BE2C (cell line): Measurements from ENCODE around the gene BCL3.
A peak's percentile ranks its signal among the peaks of the same experiment; 100 is the strongest.

Source experiments
- DNase-seq: peaks from one replicate; pipeline ENCODE4 v3.0.0-alpha.2; 2020
- H3K27me3 ChIP-seq: fragments of 250-450 bp; sonication (Bioruptor Pico); 2 replicates; pipeline ENCODE4 v1.5.1; 2020; ENCODE audit warnings: mild to moderate bottlenecking
- H3K36me3 ChIP-seq: fragments of 250-450 bp; sonication (Bioruptor Pico); 2 replicates; pipeline ENCODE4 v1.5.1; 2020; ENCODE audit warnings: mild to moderate bottlenecking
- H3K4me1 ChIP-seq: fragments of 250-450 bp; sonication (Bioruptor Pico); 2 replicates; pipeline ENCODE4 v1.5.1; 2020
- H3K4me3 ChIP-seq: 2 replicates; pipeline ENCODE4 v1.5.1; 2011; ENCODE audit warnings: low read depth, low read length
- H3K9me3 ChIP-seq: fragments of 250-450 bp; sonication (Bioruptor Pico); 2 replicates; pipeline ENCODE4 v1.5.1; 2020
- TF ChIP-seq, protein P1 (sequence below): IDR thresholded peaks from 2 replicates; pipeline ENCODE4 v1.5.1; 2012; ENCODE audit warnings: mild to moderate bottlenecking, low read depth, low read length

The BCL3 gene

DNA sequence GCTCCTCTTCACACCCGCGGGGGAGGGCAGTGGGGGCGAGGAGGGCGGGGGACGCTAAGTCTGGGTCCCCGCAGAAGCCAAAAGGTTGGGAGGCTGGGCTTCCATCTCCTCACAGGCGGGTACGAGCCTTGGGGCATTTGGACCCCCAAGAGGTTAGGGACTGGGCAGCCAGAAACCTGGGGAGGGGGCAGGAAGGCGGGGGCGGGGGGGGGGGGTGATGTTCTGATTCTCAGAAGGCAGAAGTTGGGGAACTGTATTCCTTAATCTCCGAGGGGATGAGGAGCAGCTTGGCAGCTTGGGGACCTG is 5.1 kb downstream of the BCL3 start:
- H3K4me1 ChIP-seq, result peaks cover 14% of the 10 kb centered on the region
- no peaks in the 10 kb centered on the region; the same call in none of the 2 replicates for H3K36me3 ChIP-seq
- H3K4me3 ChIP-seq, result peak overlapping the region; percentile 52
- TF ChIP-seq, protein P1, sequence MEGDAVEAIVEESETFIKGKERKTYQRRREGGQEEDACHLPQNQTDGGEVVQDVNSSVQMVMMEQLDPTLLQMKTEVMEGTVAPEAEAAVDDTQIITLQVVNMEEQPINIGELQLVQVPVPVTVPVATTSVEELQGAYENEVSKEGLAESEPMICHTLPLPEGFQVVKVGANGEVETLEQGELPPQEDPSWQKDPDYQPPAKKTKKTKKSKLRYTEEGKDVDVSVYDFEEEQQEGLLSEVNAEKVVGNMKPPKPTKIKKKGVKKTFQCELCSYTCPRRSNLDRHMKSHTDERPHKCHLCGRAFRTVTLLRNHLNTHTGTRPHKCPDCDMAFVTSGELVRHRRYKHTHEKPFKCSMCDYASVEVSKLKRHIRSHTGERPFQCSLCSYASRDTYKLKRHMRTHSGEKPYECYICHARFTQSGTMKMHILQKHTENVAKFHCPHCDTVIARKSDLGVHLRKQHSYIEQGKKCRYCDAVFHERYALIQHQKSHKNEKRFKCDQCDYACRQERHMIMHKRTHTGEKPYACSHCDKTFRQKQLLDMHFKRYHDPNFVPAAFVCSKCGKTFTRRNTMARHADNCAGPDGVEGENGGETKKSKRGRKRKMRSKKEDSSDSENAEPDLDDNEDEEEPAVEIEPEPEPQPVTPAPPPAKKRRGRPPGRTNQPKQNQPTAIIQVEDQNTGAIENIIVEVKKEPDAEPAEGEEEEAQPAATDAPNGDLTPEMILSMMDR, result no peak
- DNase-seq, result no peak
- no peaks in the 10 kb centered on the region for H3K9me3 ChIP-seq
- no peaks in the 10 kb centered on the region for H3K27me3 ChIP-seq

DNA sequence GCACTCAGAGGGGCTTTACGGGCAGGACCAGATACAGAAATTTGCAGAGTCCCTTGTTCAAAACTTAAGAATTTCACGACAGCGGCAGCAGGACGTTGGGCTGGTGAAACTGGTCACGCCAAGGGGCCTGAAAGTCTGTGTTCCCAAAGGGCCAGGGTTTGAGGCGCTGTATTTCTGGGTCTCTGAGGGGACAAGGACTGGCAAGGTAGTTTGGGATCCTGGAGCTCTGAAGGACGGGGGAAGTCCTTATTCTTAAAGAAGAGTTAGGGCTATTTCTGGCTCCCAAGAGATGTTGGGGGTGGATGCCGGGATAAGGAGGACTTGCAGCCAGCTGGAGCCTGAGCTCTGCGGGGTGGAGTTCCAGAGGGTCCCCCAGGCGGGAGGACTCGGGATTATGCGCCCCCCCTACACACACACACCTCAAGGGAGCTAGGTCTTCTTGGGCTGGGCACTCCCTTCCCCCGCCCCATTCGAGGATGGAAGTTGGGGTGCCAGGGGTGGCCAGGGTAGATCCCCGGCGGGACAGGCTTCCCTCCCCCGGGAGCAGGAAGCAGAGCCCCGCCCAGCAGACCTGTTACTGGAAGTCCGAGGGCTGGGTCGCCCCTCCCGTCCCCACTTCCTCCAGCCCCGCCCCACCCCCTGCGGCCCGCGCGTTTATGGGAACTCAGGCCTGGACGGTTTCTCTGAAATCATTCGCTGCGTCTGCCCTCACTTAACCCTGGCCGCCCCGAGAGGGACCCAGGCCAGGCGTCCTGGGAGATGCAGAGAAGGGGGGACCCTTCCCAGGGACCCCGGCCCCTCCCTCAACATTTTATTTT is 5.6 kb downstream of the BCL3 start:
- Histone ChIP-seq H3K9me3 (no peaks in the 10 kb centered on the region), H3K4me1 (peaks cover 14% of the 10 kb centered on the region), H3K36me3 (no peaks in the 10 kb centered on the region; the same call in none of the 2 replicates), H3K4me3 (peak overlapping the region; percentile 52), H3K27me3 (no peaks in the 10 kb centered on the region)
- TF ChIP-seq, protein P1, result no peak
- peak; percentile 76 for DNase-seq

DNA sequence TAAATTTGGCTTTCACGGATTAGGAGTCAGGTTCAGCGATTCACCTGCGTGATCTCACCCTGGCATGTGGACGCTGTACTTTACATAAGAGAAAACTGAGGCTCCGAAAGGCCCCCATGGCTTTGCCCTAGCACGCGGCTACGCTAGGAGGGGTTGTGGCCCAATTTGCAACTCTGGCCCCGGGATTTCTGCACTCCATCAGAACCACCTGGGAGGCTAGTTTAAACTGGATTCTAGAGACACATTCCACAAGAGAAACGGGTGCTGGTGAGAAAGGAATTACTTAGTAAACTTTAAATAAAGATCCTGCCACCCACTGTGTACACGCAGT is 6.2 kb downstream of the BCL3 start:
- no peaks in the 10 kb centered on the region; the same call in none of the 2 replicates for H3K36me3 ChIP-seq
- H3K4me1 ChIP-seq, result peaks cover 14% of the 10 kb centered on the region
- no peaks in the 10 kb centered on the region for H3K9me3 ChIP-seq
- H3K4me3 ChIP-seq, result peak overlapping the region; percentile 52
- DNase-seq, result no peak
- H3K27me3 ChIP-seq, result no peaks in the 10 kb centered on the region
- TF ChIP-seq, protein P1, result no peak

DNA sequence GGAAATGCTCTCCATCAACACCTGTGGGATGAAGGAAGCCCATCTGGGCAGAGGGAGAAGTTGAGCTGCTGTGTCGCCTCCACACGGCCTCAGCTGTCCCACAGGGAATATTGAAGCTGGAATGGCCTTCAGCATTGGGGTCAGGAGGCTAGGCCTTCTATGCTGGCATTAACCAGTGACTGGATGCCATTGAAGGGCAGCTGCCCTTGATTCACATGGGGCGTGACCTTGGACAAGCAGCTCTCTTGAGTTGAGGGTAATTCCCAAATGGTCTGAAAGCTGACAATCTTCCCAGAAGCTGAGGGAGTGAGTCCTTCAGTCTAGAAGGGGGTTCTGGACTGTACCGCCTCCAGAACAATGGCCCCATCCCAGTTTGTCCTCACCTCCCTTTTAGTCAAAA is 6.7 kb downstream of the BCL3 start:
- DNase-seq, result no peak
- Histone ChIP-seq H3K36me3 (no peaks in the 10 kb centered on the region; the same call in none of the 2 replicates), H3K4me1 (peaks cover 14% of the 10 kb centered on the region), H3K9me3 (no peaks in the 10 kb centered on the region), H3K4me3 (no peak overlapping the region), H3K27me3 (no peaks in the 10 kb centered on the region)
- TF ChIP-seq, protein P1, result no peak

DNA sequence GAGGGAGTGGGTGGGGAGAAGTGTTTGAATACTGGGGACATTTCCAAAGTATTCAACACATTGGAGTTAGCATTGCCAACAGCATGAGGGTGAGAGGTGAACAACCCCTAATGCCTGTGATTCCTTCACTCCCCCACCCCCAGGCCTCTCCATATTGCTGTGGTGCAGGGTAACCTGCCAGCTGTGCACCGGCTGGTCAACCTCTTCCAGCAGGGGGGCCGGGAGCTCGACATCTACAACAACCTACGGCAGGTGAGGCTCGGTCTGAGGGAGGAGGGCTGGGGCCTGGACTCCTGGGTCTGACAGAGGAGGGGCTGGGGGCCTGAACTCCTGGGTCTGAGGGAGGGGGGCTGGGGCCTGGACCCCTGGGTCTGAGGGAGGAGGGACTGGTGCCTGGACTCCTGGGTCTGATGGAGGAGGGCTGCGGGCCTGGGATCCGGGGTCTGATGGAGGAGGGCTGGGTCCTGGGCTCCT is 7.6 kb downstream of the BCL3 start:
- no peaks in the 10 kb centered on the region; the same call in none of the 2 replicates for H3K36me3 ChIP-seq
- H3K27me3 ChIP-seq, result no peaks in the 10 kb centered on the region
- H3K9me3 ChIP-seq, result no peaks in the 10 kb centered on the region
- no peak for DNase-seq
- H3K4me3 ChIP-seq, result no peak overlapping the region
- TF ChIP-seq, protein P1, result no peak
- peaks cover 14% of the 10 kb centered on the region for H3K4me1 ChIP-seq

DNA sequence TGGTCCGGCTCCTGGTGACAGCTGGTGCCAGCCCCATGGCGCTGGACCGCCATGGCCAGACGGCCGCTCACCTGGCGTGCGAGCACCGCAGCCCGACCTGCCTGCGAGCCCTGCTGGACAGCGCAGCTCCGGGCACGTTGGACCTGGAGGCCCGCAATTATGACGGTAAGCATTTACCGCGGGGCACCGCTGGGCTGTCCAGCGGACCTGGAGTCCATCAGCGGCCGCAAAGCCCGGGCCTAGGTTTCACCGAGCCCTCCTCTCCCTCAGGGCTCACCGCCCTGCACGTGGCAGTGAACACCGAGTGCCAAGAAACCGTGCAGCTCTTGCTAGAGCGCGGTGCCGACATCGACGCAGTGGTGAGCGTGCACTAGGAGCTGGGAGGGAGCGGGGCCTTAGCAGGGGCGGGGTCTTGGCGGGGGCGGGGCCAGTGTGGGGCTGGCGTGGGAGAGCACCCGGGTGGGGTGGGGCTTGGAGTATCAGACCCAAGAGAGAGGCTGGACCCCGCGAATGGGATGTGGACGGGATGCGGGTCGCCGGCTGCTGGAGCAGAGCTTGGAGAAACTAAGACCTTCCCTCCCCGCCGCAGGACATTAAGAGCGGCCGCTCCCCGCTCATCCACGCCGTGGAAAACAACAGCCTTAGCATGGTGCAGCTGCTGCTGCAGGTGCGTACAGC is 8.7 kb downstream of the BCL3 start:
- Histone ChIP-seq H3K27me3 (no peaks in the 10 kb centered on the region), H3K36me3 (no peaks in the 10 kb centered on the region; the same call in none of the 2 replicates), H3K4me3 (peak overlapping the region; percentile 71), H3K4me1 (peaks cover 14% of the 10 kb centered on the region), H3K9me3 (no peaks in the 10 kb centered on the region)
- TF ChIP-seq, protein P1, result no peak
- peak; percentile 83 for DNase-seq
